Measurements from ENCODE around the gene OR51Q1. TPM values are rescaled to one million over a fixed set of nuclear protein-coding genes. Genes with fewer than 3 reads are reported as not detected.

The OR51Q1 gene
- total RNA-seq, 1 experiment from 2014 or later = not detected

GRCh38 chr11:5398936-5399335 lies 23.0 kb upstream of the OR51Q1 start:
- Histone ChIP-seq H3K4me1 (ENCODE audit: insufficient read depth, low read length, poor library complexity, severe bottlenecking) (no peaks in the 10 kb centered on the region), H3K27me3 (replicated peaks; ENCODE audit: insufficient read depth, low read depth, low read length, poor library complexity) (no peaks in the 10 kb centered on the region), H3K4me3 (ENCODE audit: low read depth, low read length, poor library complexity, severe bottlenecking) (no peak overlapping the region), H3K9me3 (ENCODE audit: low read depth, low read length, poor library complexity, severe bottlenecking) (no peaks in the 10 kb centered on the region), H3K36me3 (ENCODE audit: insufficient read depth, low read length, poor library complexity, severe bottlenecking) (no peaks in the 10 kb centered on the region), H3K27ac (ENCODE audit: low read depth, low read length, poor library complexity, severe bottlenecking) (no peak overlapping the region)
- no TSS peak for BruUV-seq (replicated peaks)
- intact Hi-C loops (cut with micrococcal nuclease; ENCODE audit: unreplicated experiment) = no loop called here
- no peak for DNase-seq (ENCODE audit: low spot score)
- TF ChIP-seq EZH2 (IDR thresholded peaks at IDR 0.05; ENCODE audit: borderline replicate concordance, low read depth, low read length, poor library complexity, severe bottlenecking) = no peak
- no peak for TF ChIP-seq CTCF (conservative IDR thresholded peaks at IDR 0.05; ENCODE audit: low read depth, low read length)
- ChIA-PET POLR2A (ENCODE audit: low non-redundant PET) (no interaction called here), CTCF (no interaction called here)

- H3K36me3 ChIP-seq (ENCODE audit: insufficient read depth, low read length, poor library complexity, severe bottlenecking) = no peaks in the 10 kb centered on the region
- no peaks in the 10 kb centered on the region for H3K27me3 ChIP-seq (replicated peaks; ENCODE audit: insufficient read depth, low read depth, low read length, poor library complexity)
- BruUV-seq (replicated peaks) = no TSS peak
- no peak overlapping the region for H3K27ac ChIP-seq (ENCODE audit: low read depth, low read length, poor library complexity, severe bottlenecking)
- DNase-seq (ENCODE audit: low spot score) = no peak
- no peaks in the 10 kb centered on the region for H3K4me1 ChIP-seq (ENCODE audit: insufficient read depth, low read length, poor library complexity, severe bottlenecking)
- H3K9me3 ChIP-seq (ENCODE audit: low read depth, low read length, poor library complexity, severe bottlenecking) = no peaks in the 10 kb centered on the region
- POLR2A ChIA-PET (ENCODE audit: low non-redundant PET) = no interaction called here
- no peak for TF ChIP-seq EZH2 (IDR thresholded peaks at IDR 0.05; ENCODE audit: borderline replicate concordance, low read depth, low read length, poor library complexity, severe bottlenecking)
- TF ChIP-seq CTCF (conservative IDR thresholded peaks at IDR 0.05; ENCODE audit: low read depth, low read length) = no peak
- intact Hi-C loops (cut with micrococcal nuclease; ENCODE audit: unreplicated experiment) = no loop called here
- no peak overlapping the region for H3K4me3 ChIP-seq (ENCODE audit: low read depth, low read length, poor library complexity, severe bottlenecking)
- CTCF ChIA-PET = no interaction called here
These were observed 16.7 kb upstream of the OR51Q1 start for GRCh38 chr11:5405173-5405572.

DNA sequence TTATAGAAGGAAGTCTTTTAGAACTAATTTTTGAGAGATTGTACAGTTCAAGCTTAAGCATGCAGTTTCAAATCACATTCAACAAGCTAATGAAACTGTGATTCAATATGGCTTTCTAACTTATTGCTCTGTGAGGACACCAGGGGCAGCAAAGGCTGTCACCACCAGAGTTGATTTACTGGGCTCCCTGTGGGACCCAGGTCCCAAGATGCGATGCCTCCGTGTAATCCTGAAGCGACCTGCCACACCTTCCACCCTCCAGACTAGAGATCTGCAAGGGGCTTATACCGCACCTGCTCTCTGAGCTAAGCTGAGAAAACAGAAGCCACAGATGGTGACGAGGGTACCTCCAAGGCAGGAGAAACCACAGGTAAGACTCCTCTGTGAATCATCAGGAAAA lies 918 bp upstream of the OR51Q1 start:
- POLR2A ChIA-PET (ENCODE audit: low non-redundant PET) = no interaction called here
- Histone ChIP-seq H3K4me3 (ENCODE audit: low read depth, low read length, poor library complexity, severe bottlenecking) (no peak overlapping the region), H3K36me3 (ENCODE audit: insufficient read depth, low read length, poor library complexity, severe bottlenecking) (no peaks in the 10 kb centered on the region), H3K27ac (ENCODE audit: low read depth, low read length, poor library complexity, severe bottlenecking) (no peak overlapping the region), H3K4me1 (ENCODE audit: insufficient read depth, low read length, poor library complexity, severe bottlenecking) (no peaks in the 10 kb centered on the region), H3K27me3 (replicated peaks; ENCODE audit: insufficient read depth, low read depth, low read length, poor library complexity) (no peaks in the 10 kb centered on the region), H3K9me3 (ENCODE audit: low read depth, low read length, poor library complexity, severe bottlenecking) (no peaks in the 10 kb centered on the region)
- DNase-seq (ENCODE audit: low spot score) = no peak
- TF ChIP-seq EZH2 (IDR thresholded peaks at IDR 0.05; ENCODE audit: borderline replicate concordance, low read depth, low read length, poor library complexity, severe bottlenecking) = no peak
- TF ChIP-seq CTCF (conservative IDR thresholded peaks at IDR 0.05; ENCODE audit: low read depth, low read length) = no peak
- intact Hi-C loops (cut with micrococcal nuclease; ENCODE audit: unreplicated experiment) = no loop called here
- no TSS peak for BruUV-seq (replicated peaks)
- CTCF ChIA-PET = no interaction called here
